ENCODE data around the gene ZFP1.

- TF ChIP-seq CTCF (IDR thresholded peaks at IDR 0.05) (no peak), EP300 (IDR thresholded peaks at IDR 0.05) (no peak), POLR2A (IDR thresholded peaks at IDR 0.05) (no peak), POLR2AphosphoS5 (IDR thresholded peaks at IDR 0.05) (no peak)
Observed at GRCh38 chr16:75197522-75198134, 49.3 kb downstream of the ZFP1 start.
